Activated T-cell treated with anti-CD3 and anti-CD28 coated beads, Interleukin-2, amount 50 U/mL, for 72 hours (primary cell): ENCODE data around the gene YY1AP1. TPM values are rescaled to one million over a fixed set of nuclear protein-coding genes. Genes with fewer than 3 reads are reported as not detected.
"Not testable (repeated sequence)": the region's sequence is repeated elsewhere in the genome, so short reads cannot be mapped to it uniquely, and the experiment has no call there.

Experiments
- ATAC-seq, 2 donors: fragments of 150-1000 bp; cut with Tn5 transposase; replicated peaks in 1 of 2; 2 replicates each; pipeline ENCODE4 v1.10.0; 2021; ENCODE audit warnings: moderate library complexity in 2 of 2, mild to moderate bottlenecking in 1 of 2
- DNase-seq, 2 donors: peaks; one replicate each; pipeline ENCODE4 v3.0.0; 2021 to 2022; ENCODE audit warnings: mixed read lengths in 1 of 2
- H3K27ac Mint-ChIP-seq: one replicate; pipeline ENCODE4 v1.8.0; 2022; ENCODE audit warnings: mild to moderate bottlenecking, moderate library complexity, mixed read lengths
- H3K27me3 Mint-ChIP-seq: one replicate; pipeline ENCODE4 v1.8.0; 2022; ENCODE audit warnings: low read depth, mixed read lengths
- H3K36me3 Mint-ChIP-seq, 2 donors: one replicate each; pipeline ENCODE4 v1.8.0; 2022; ENCODE audit warnings: mixed read lengths in 2 of 2, mild to moderate bottlenecking in 1 of 2; ENCODE audit not compliant: insufficient read depth in 2 of 2
- H3K4me1 Mint-ChIP-seq: one replicate; pipeline ENCODE4 v1.8.0; 2022; ENCODE audit warnings: low read depth, mixed read lengths
- H3K4me3 Mint-ChIP-seq, 2 donors: one replicate each; pipeline ENCODE4 v1.8.0; 2022; ENCODE audit warnings: mild to moderate bottlenecking in 2 of 2, mixed read lengths in 2 of 2, moderate library complexity in 2 of 2
- H3K9me3 Mint-ChIP-seq, 2 donors: one replicate each; pipeline ENCODE4 v1.8.0; 2022; ENCODE audit warnings: mixed read lengths in 2 of 2
- total RNA-seq, 2 donors: library from RNA; stranded (reverse); gene quantifications; one replicate each; pipeline ENCODE4 v1.2.3, GENCODE V29; 2022

Gene YY1AP1
- total RNA-seq, 2 donors from 2014 or later = 94.5 to 98.9 TPM

GRCh38 chr1:155651861-155652661, 36.5 kb downstream of the YY1AP1 start:
- DNase-seq = no peak

GRCh38 chr1:155650231-155650757, 38.3 kb downstream of the YY1AP1 start:
- H3K36me3 Mint-ChIP-seq = no peaks in the 10 kb centered on the region
- H3K4me3 Mint-ChIP-seq = no peak overlapping the region
- no peak for DNase-seq
- H3K4me1 Mint-ChIP-seq = peaks cover 6% of the 10 kb centered on the region
- H3K9me3 Mint-ChIP-seq = no peaks in the 10 kb centered on the region
- H3K27me3 Mint-ChIP-seq = no peaks in the 10 kb centered on the region
- ATAC-seq = no peak
- H3K27ac Mint-ChIP-seq = no peak overlapping the region

More at GRCh38 chr1:155651861-155652661, 36.5 kb downstream of the YY1AP1 start:
- ATAC-seq = no peak
- no peak overlapping the region for H3K27ac Mint-ChIP-seq
- H3K9me3 Mint-ChIP-seq = no peaks in the 10 kb centered on the region
- H3K36me3 Mint-ChIP-seq = no peaks in the 10 kb centered on the region
- H3K4me1 Mint-ChIP-seq = peaks cover 6% of the 10 kb centered on the region
- no peaks in the 10 kb centered on the region for H3K27me3 Mint-ChIP-seq
- no peak overlapping the region for H3K4me3 Mint-ChIP-seq

GRCh38 chr1:155649676-155650075, 38.9 kb downstream of the YY1AP1 start:
- peaks cover 6% of the 10 kb centered on the region for H3K4me1 Mint-ChIP-seq
- no peaks in the 10 kb centered on the region for H3K9me3 Mint-ChIP-seq
- DNase-seq (no peak), ATAC-seq (no peak)
- H3K4me3 Mint-ChIP-seq = no peak overlapping the region
- no peaks in the 10 kb centered on the region for H3K27me3 Mint-ChIP-seq
- H3K36me3 Mint-ChIP-seq = no peaks in the 10 kb centered on the region
- no peak overlapping the region for H3K27ac Mint-ChIP-seq

- Mint-ChIP-seq H3K27ac (no peak overlapping the region), H3K4me3 (no peak overlapping the region)
- peak in 1 of 2 donors; percentile 43 for ATAC-seq
Measured at GRCh38 chr1:155648207-155649147, 40.1 kb downstream of the YY1AP1 start.

GRCh38 chr1:155646307-155646706, 42.3 kb downstream of the YY1AP1 start:
- Mint-ChIP-seq H3K27ac (no peak overlapping the region), H3K9me3 (peaks cover 5 to 8% of the 10 kb centered on the region in 2 donors), H3K4me1 (peaks cover 6% of the 10 kb centered on the region), H3K4me3 (no peak overlapping the region), H3K27me3 (no peaks in the 10 kb centered on the region), H3K36me3 (peaks cover 9 to 11% of the 10 kb centered on the region in 2 donors)
- DNase-seq = no peak
- ATAC-seq = no peak

More at GRCh38 chr1:155648207-155649147, 40.1 kb downstream of the YY1AP1 start:
- Mint-ChIP-seq H3K9me3 (no peaks in the 10 kb centered on the region), H3K4me1 (peaks cover 6% of the 10 kb centered on the region), H3K27me3 (no peaks in the 10 kb centered on the region), H3K36me3 (no peaks in the 10 kb centered on the region)
- no peak for DNase-seq

- ATAC-seq = no peak
- Mint-ChIP-seq H3K4me1 (peaks cover 6% of the 10 kb centered on the region), H3K27me3 (no peaks in the 10 kb centered on the region)
Measured at GRCh38 chr1:155645648-155646047, 42.9 kb downstream of the YY1AP1 start.

GRCh38 chr1:155645034-155645598, 43.5 kb downstream of the YY1AP1 start:
- peaks cover 6% of the 10 kb centered on the region for H3K4me1 Mint-ChIP-seq
- H3K27me3 Mint-ChIP-seq = no peaks in the 10 kb centered on the region
- H3K9me3 Mint-ChIP-seq = peaks cover 5 to 8% of the 10 kb centered on the region in 2 donors
- H3K36me3 Mint-ChIP-seq = peaks cover 9 to 11% of the 10 kb centered on the region in 2 donors
- H3K27ac Mint-ChIP-seq = no peak overlapping the region
- ATAC-seq (no peak), DNase-seq (no peak)
- no peak overlapping the region for H3K4me3 Mint-ChIP-seq

More at GRCh38 chr1:155645648-155646047, 42.9 kb downstream of the YY1AP1 start:
- H3K36me3 Mint-ChIP-seq = peaks cover 9 to 11% of the 10 kb centered on the region in 2 donors
- no peak overlapping the region for H3K27ac Mint-ChIP-seq
- no peak overlapping the region for H3K4me3 Mint-ChIP-seq
- peaks cover 5 to 8% of the 10 kb centered on the region in 2 donors for H3K9me3 Mint-ChIP-seq
- DNase-seq = no peak

- peaks cover 5 to 8% of the 10 kb centered on the region in 2 donors for H3K9me3 Mint-ChIP-seq
- DNase-seq = no peak
- no peak for ATAC-seq
- no peak overlapping the region for H3K27ac Mint-ChIP-seq
- H3K4me3 Mint-ChIP-seq = no peak overlapping the region
- no peaks in the 10 kb centered on the region for H3K27me3 Mint-ChIP-seq
- peaks cover 2% of the 10 kb centered on the region for H3K4me1 Mint-ChIP-seq
- H3K36me3 Mint-ChIP-seq = peaks cover 9 to 11% of the 10 kb centered on the region in 2 donors
Measured at GRCh38 chr1:155643230-155643629, 45.3 kb downstream of the YY1AP1 start.

GRCh38 chr1:155642559-155643180, 45.9 kb downstream of the YY1AP1 start:
- H3K4me1 Mint-ChIP-seq, H3K27me3 Mint-ChIP-seq, H3K4me3 Mint-ChIP-seq, H3K9me3 Mint-ChIP-seq, DNase-seq, H3K27ac Mint-ChIP-seq, ATAC-seq: not testable (repeated sequence)
- H3K36me3 Mint-ChIP-seq = peaks cover 9 to 11% of the 10 kb centered on the region in 2 donors

- Mint-ChIP-seq H3K27ac (no peak overlapping the region), H3K4me1 (peaks cover 28% of the 10 kb centered on the region)
Measured at GRCh38 chr1:155640367-155640766, 48.2 kb downstream of the YY1AP1 start.

GRCh38 chr1:155636397-155637153, 52.0 kb downstream of the YY1AP1 start:
- Mint-ChIP-seq H3K4me1 (peaks cover 28% of the 10 kb centered on the region), H3K36me3 (peaks cover 3 to 5% of the 10 kb centered on the region in 2 donors), H3K4me3 (peak overlapping the region; percentile 90 to 96), H3K9me3 (peaks cover 0 to under 1% of the 10 kb centered on the region in 2 donors), H3K27ac (peak overlapping the region; percentile 96), H3K27me3 (no peaks in the 10 kb centered on the region)
- DNase-seq (no peak), ATAC-seq (peak; percentile 11 to 32)

More at GRCh38 chr1:155640367-155640766, 48.2 kb downstream of the YY1AP1 start:
- Mint-ChIP-seq H3K9me3 (peaks cover 5 to 8% of the 10 kb centered on the region in 2 donors), H3K4me3 (no peak overlapping the region), H3K27me3 (no peaks in the 10 kb centered on the region), H3K36me3 (peaks cover 11 to 12% of the 10 kb centered on the region in 2 donors)
- ATAC-seq (no peak), DNase-seq (no peak)

- H3K4me1 Mint-ChIP-seq, H3K4me3 Mint-ChIP-seq, H3K9me3 Mint-ChIP-seq, H3K36me3 Mint-ChIP-seq, DNase-seq, ATAC-seq, H3K27me3 Mint-ChIP-seq, H3K27ac Mint-ChIP-seq: not testable (repeated sequence)
Measured at GRCh38 chr1:155626428-155626827, 62.1 kb downstream of the YY1AP1 start.
